Neural crest cell (in vitro differentiated cells): ENCODE measurements around the gene MAML3. TPM values are rescaled to one million over a fixed set of nuclear protein-coding genes. Genes with fewer than 3 reads are reported as not detected.

Source experiments
- DNase-seq: peaks from one replicate; pipeline ENCODE4 v3.0.0; 2021; ENCODE audit warnings: low read depth, mixed read lengths, low spot score
- H3K27ac Mint-ChIP-seq: one replicate; pipeline ENCODE4 v1.8.0; 2021; ENCODE audit warnings: mild to moderate bottlenecking, mixed read lengths; ENCODE audit not compliant: unreplicated experiment
- H3K27me3 Mint-ChIP-seq: 2 replicates; pipeline ENCODE4 v1.8.0; 2021; ENCODE audit warnings: low read depth, mild to moderate bottlenecking, mixed read lengths
- H3K36me3 Mint-ChIP-seq: 2 replicates; pipeline ENCODE4 v1.8.0; 2021; ENCODE audit warnings: low read depth, mild to moderate bottlenecking, mixed read lengths
- H3K4me1 Mint-ChIP-seq: 2 replicates; pipeline ENCODE4 v1.8.0; 2021; ENCODE audit warnings: mixed read lengths
- H3K4me3 Mint-ChIP-seq: one replicate; pipeline ENCODE4 v1.8.0; 2021; ENCODE audit warnings: mild to moderate bottlenecking, mixed read lengths
- H3K9me3 Mint-ChIP-seq: 2 replicates; pipeline ENCODE4 v1.8.0; 2021; ENCODE audit warnings: mixed read lengths
- total RNA-seq: library from RNA; stranded (reverse); gene quantifications from 2 replicates; pipeline ENCODE4 v1.2.1, GENCODE V29; 2021
- TF ChIP-seq, protein P1 (sequence below): fragments of 200-600 bp; sonication (generic); conservative IDR thresholded peaks from 2 replicates; pipeline ENCODE4 v1.5.0; 2021; ENCODE audit warnings: antibody characterized with exemption, mild to moderate bottlenecking

MAML3 gene
- total RNA-seq, 1 donor from 2014 or later: 21.8 TPM

GRCh38 chr4:139858436-139859205, 295.4 kb downstream of the MAML3 start:
- Mint-ChIP-seq H3K27ac (peak overlapping the region; percentile 38), H3K27me3 (no peaks in the 10 kb centered on the region), H3K4me3 (peak overlapping the region; percentile 7), H3K9me3 (no peaks in the 10 kb centered on the region), H3K4me1 (peaks cover 48% of the 10 kb centered on the region), H3K36me3 (peaks cover 4% of the 10 kb centered on the region)
- TF ChIP-seq, protein P1, sequence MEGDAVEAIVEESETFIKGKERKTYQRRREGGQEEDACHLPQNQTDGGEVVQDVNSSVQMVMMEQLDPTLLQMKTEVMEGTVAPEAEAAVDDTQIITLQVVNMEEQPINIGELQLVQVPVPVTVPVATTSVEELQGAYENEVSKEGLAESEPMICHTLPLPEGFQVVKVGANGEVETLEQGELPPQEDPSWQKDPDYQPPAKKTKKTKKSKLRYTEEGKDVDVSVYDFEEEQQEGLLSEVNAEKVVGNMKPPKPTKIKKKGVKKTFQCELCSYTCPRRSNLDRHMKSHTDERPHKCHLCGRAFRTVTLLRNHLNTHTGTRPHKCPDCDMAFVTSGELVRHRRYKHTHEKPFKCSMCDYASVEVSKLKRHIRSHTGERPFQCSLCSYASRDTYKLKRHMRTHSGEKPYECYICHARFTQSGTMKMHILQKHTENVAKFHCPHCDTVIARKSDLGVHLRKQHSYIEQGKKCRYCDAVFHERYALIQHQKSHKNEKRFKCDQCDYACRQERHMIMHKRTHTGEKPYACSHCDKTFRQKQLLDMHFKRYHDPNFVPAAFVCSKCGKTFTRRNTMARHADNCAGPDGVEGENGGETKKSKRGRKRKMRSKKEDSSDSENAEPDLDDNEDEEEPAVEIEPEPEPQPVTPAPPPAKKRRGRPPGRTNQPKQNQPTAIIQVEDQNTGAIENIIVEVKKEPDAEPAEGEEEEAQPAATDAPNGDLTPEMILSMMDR: no peak
- no peak for DNase-seq

DNA sequence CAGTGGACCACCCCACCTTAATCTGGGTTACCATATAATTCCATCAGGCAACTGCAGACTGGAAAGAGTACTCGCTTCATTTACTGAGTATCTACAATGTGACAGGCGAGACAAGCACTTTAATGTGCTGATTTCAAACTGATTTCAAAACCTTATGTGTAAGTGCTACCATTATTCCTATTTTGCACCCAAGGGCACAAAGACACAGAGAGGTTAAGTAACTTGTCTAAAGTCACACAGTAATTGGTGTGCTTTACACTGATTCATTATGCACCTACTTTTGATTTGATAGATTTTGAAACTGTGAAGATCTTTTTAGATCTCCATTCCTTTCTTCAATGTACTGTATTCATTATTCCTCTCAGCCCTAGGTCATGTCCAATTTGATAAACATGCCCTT, 296.0 kb downstream of the MAML3 start:
- H3K27me3 Mint-ChIP-seq: no peaks in the 10 kb centered on the region
- H3K4me1 Mint-ChIP-seq: peaks cover 53% of the 10 kb centered on the region
- H3K27ac Mint-ChIP-seq: peak overlapping the region; percentile 38
- H3K4me3 Mint-ChIP-seq: peak overlapping the region; percentile 9
- TF ChIP-seq, protein P1: no peak
- no peak for DNase-seq
- H3K9me3 Mint-ChIP-seq: no peaks in the 10 kb centered on the region
- H3K36me3 Mint-ChIP-seq: peaks cover 4% of the 10 kb centered on the region

DNA sequence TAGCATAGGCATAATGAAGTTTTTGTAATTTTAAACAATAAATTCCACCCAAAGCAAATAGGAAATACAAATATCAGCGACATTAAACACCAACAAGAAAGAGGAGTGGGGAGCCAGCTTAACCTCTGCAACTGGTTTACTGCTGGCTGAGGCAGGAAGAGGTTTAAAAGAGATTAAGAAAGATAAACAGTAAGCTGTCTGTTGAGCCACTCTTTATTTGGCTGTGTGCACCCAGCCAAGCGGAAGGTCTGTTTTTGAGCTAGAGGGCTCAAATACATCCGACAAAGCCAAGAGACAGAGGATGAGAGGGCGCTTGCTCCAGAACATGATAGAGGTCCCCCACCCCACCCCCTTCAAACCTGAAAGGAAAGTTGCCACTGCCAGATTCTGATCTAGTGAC, 297.0 kb downstream of the MAML3 start:
- Mint-ChIP-seq H3K4me3 (peak overlapping the region; percentile 55), H3K27ac (peak overlapping the region; percentile 12), H3K36me3 (peaks cover 4% of the 10 kb centered on the region), H3K27me3 (no peaks in the 10 kb centered on the region), H3K9me3 (no peaks in the 10 kb centered on the region), H3K4me1 (peaks cover 53% of the 10 kb centered on the region)
- TF ChIP-seq, protein P1: no peak
- DNase-seq: no peak

DNA sequence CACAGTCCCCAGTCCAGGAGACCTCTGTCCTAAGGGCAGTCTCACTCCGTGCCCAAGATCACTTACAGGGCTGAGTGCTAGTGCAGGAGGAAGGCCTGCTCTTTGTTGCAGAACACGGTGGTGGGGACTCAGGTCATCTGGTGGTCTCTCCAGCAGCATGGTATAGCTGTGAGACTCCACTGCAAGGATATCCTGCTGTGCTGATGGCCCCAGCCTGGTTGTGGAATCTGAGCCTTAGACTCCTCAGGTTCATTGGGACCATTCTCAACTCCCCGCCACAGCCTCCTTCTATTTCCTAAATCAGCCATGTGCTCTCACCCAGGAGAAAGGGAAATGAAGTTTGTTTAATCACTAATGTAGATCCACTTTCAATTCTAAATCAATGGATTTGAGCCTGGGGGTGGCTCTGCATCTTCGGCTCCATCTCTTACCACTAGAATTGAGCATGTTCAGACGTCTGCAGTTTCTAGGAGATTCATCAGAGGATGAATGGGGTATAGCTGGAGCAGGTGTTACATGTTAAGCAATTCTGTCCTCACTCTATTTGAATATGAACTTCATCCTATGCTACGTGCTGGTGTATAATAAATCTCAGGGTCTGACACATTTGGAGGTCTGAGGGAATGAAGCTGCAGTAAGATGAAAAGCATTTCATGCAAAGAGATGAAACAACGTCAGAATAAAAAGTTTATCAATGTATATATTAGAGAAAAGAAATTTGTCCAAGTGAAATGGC, 299.1 kb downstream of the MAML3 start:
- H3K36me3 Mint-ChIP-seq: no peaks in the 10 kb centered on the region
- DNase-seq: no peak
- no peaks in the 10 kb centered on the region for H3K9me3 Mint-ChIP-seq
- peaks cover 59% of the 10 kb centered on the region for H3K4me1 Mint-ChIP-seq
- H3K27me3 Mint-ChIP-seq: no peaks in the 10 kb centered on the region
- H3K4me3 Mint-ChIP-seq: no peak overlapping the region
- no peak overlapping the region for H3K27ac Mint-ChIP-seq
- TF ChIP-seq, protein P1: no peak

DNA sequence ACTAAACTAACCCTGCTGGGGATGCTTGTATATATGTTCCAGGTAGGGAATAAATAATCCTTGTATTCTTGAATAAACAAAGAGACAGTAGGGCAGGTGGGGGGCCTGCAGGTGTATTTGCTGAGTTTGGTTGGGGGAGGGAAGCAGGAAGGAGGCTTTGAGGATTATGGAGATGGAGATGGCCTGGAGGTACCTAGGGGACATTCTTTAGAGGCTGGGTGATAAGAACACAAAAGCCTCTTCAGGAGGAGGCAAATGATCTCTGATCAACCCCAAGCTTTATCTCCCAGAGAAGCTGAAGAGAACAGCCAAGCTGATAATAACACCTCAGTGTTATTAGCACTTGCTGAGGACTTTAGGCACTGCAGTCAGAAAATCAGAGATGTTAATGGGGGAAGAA, 300.7 kb downstream of the MAML3 start:
- Mint-ChIP-seq H3K4me1 (peaks cover 65% of the 10 kb centered on the region), H3K36me3 (no peaks in the 10 kb centered on the region), H3K9me3 (no peaks in the 10 kb centered on the region), H3K27ac (no peak overlapping the region), H3K27me3 (no peaks in the 10 kb centered on the region), H3K4me3 (no peak overlapping the region)
- TF ChIP-seq, protein P1: no peak
- DNase-seq: no peak
